HG03521 (cell line): Measurements from ENCODE around the gene POU2F2.

Experiments used
- ATAC-seq: cut with Tn5 transposase; IDR thresholded peaks from one replicate; pipeline ENCODE4 v1.9.1; 2021; ENCODE audit warnings: mild to moderate bottlenecking, moderate library complexity; ENCODE audit not compliant: unreplicated experiment

The POU2F2 gene

DNA sequence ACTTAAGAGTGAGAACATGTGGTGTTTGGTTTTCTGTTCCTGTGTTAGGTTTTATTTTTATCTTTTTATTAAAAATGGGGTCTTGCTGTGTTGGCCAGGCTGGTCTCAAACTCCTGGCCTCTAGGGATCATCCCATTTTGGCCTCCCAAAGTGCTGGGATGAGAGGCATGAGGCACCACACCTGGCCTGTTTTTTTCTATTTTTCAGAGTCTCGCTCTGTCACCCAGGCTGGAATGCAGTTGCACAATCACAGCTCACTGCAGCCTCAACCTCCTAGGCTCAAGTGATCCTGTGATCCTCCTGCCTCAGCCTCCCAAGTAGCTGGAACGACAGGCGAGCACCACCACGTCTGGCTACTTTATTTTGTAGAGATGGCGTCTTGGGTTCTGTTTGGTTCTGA lies 48.7 kb downstream of the POU2F2 start:
- ATAC-seq: no peak

DNA sequence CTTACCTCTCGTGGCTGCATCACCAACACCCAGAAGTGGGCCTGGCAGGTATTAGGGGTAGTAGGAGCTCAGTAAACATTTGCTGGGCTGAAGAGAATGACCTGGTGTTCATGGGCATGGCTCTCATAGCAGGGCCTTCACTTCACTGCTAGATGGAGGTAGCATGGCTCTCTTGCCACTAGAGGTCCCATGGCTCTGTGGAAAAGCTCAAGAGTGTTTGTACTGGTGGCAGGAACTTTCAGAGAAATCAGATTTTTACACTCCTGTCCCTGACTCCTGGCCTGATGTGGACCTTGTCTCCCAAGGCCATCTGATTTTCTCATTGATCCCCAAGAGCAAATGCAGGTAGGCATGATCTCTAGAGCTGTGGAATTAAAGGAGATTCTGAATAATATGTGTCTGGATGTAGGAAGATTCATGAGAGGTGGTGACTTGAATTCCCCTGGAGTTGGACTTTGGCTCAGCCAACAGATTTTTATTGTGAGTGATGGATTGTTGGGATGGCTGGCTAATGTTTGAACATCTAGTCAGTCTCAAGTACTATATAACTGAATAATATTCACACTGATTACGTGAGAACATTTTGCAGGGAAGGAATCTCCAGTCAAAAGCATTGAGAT lies 50.6 kb downstream of the POU2F2 start:
- no peak for ATAC-seq

DNA sequence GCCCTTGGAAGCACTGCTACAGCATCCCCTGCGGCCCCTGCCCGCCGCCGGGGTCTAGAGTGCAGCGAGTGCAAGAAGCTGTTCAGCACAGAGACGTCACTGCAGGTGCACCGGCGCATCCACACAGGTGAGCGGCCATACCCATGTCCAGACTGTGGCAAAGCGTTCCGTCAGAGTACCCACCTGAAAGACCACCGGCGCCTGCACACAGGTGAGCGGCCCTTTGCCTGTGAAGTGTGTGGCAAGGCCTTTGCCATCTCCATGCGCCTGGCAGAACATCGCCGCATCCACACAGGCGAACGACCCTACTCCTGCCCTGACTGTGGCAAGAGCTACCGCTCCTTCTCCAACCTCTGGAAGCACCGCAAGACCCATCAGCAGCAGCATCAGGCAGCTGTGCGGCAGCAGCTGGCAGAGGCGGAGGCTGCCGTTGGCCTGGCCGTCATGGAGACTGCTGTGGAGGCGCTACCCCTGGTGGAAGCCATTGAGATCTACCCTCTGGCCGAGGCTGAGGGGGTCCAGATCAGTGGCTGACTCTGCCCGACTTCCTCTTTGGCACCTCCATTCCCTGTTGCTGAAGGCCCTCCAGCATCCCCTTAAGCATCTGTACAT lies 51.4 kb downstream of the POU2F2 start:
- no peak for ATAC-seq

DNA sequence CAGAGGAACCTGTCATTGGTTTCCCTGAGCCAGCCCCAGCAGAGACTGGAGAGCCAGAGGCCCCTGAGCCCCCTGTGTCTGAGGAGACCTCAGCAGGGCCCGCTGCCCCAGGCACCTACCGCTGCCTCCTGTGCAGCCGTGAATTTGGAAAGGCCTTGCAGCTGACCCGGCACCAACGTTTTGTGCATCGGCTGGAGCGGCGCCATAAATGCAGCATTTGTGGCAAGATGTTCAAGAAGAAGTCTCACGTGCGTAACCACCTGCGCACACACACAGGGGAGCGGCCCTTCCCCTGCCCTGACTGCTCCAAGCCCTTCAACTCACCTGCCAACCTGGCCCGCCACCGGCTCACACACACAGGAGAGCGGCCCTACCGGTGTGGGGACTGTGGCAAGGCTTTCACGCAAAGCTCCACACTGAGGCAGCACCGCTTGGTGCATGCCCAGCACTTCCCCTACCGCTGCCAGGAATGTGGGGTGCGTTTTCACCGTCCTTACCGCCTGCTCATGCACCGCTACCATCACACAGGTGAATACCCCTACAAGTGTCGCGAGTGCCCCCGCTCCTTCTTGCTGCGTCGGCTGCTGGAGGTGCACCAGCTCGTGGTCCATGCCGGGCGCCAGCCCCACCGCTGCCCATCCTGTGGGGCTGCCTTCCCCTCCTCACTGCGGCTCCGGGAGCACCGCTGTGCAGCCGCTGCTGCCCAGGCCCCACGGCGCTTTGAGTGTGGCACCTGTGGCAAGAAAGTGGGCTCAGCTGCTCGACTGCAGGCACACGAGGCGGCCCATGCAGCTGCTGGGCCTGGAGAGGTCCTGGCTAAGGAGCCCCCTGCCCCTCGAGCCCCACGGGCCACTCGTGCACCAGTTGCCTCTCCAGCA lies 52.1 kb downstream of the POU2F2 start:
- ATAC-seq: no peak

DNA sequence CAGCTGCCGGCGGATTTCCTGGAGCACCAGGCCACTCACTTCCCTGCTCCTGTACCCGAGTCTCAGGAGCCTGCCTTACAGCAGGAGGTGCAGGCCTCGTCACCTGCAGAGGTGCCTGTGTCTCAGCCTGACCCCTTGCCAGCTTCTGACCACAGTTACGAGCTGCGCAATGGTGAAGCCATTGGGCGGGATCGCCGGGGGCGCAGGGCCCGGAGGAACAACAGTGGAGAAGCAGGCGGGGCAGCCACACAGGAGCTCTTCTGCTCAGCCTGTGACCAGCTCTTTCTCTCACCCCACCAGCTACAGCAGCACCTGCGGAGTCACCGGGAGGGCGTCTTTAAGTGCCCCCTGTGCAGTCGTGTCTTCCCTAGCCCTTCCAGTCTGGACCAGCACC lies 53.0 kb downstream of the POU2F2 start:
- no peak for ATAC-seq

DNA sequence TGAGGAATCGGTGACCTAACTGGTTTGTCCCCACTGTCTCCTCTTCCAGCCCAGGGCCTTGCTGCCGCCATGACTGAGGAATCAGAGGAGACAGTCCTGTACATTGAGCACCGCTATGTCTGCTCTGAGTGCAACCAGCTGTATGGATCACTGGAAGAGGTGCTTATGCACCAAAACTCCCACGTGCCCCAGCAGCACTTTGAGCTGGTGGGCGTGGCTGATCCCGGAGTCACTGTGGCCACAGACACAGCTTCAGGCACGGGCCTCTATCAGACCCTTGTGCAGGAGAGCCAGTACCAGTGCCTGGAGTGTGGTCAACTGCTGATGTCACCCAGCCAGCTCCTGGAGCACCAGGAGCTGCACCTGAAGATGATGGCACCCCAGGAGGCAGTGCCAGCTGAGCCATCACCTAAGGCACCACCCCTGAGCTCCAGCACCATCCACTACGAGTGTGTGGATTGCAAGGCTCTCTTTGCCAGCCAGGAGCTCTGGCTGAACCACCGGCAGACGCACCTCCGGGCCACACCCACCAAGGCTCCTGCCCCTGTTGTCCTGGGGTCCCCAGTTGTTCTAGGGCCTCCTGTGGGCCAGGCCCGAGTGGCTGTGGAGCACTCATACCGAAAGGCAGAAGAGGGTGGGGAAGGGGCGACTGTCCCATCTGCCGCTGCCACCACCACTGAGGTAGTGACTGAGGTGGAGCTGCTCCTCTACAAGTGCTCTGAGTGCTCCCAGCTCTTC lies 53.5 kb downstream of the POU2F2 start:
- ATAC-seq: no peak

DNA sequence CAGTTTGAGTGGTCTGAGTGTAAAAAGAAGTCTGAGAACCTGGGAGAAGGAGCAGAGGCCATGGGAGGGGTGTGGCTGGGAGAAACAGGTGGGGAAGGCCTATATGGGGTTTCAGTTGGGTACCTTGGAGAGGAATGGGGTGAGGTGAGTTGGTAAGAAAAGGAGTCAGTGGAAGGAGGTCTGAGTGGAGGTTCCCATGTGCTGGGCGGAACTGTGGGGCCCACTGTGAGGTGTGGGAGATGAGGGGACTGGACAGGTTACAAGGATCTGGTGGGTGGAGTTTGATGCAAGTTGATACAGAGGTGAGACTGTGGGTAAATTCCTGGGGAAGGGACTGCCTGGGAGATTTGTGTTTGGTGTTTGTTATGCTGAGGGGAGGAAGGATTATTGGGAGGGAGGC lies 54.2 kb downstream of the POU2F2 start:
- no peak for ATAC-seq

DNA sequence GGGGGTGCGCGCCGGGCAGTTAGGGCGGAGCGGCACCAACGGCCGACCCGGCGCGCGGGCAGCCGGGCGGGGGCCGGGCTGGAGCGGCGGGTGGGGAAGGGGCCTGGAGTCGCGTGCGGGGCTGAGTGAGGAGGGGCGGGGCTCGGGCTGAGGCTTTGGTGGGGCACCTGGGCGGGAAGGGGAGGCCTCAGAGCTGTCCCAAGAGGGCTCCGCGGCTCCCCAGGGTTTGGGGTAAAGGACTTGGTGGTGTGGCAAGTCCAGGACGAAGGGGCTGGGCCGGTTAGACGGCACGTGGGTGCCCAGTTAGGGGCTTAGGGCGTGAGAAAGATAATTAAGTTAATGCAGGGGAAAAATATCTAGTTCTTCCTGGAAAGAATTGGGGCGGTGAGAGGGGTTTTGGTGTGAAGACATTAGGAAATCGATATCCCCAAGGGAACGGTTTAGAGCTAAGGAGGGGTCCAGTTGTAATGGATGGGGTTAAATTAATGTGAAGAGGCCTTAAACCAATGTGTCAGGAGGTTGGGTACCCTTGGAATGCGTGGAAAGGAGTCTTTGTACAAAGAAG lies 55.8 kb downstream of the POU2F2 start:
- no peak for ATAC-seq

DNA sequence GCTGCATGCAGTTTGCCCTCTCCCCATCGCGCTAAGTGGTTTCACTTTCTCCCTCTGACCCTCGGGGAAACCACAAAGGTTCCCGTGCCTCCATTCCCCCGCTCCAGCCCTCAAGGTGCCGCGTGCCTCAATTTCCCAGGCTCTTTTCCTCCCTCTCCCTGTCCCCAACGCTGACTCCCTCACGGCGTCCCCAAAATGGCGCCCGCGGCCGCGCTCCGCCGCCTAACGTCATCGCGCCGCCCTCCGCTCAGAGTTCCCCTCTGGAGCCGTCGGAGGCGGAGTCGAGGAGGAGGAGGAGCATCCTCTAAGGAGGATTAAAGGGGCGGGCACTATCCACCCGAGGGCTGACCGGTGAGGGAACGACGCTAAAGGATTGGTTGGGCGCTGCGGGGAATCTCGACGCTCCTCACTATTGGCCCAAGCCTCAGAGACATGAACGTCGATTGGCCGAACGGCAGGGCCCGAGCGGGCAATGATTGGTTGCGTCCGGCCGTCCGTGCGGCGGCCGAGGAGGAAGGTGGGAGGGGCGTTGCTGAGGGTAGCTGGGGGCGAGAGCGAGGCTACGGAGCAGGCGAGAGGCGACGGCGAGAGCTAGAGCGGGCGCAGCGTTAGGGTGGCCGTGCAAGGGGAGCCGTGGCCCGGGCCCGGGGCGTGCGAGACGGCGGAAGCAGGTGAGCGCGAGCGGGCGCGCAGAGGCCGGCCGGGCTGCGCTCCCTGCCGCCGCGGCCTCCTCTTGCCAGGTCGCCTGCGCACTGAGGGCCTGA lies 56.4 kb downstream of the POU2F2 start, which contains the start of gene ZNF574:
TSS of gene ZNF574 (plus strand) at position 551 of the 764 bp plus-strand sequence. CDS start 2,441 bp downstream, outside the sequence.
- peak; percentile 90 for ATAC-seq

DNA sequence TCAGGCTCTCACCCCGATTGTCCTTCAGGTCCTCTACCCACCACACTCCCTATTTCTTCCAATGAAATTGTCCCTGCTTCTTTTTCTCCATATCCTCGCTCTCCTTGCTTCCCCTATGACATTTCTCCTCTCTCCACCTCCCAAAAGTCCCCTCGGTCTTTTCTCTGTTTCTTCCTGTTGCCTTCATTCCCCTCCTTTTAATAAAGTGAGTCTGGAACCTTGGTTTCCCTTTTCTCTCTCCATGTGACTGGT lies 57.0 kb downstream of the POU2F2 start:
- no peak for ATAC-seq

DNA sequence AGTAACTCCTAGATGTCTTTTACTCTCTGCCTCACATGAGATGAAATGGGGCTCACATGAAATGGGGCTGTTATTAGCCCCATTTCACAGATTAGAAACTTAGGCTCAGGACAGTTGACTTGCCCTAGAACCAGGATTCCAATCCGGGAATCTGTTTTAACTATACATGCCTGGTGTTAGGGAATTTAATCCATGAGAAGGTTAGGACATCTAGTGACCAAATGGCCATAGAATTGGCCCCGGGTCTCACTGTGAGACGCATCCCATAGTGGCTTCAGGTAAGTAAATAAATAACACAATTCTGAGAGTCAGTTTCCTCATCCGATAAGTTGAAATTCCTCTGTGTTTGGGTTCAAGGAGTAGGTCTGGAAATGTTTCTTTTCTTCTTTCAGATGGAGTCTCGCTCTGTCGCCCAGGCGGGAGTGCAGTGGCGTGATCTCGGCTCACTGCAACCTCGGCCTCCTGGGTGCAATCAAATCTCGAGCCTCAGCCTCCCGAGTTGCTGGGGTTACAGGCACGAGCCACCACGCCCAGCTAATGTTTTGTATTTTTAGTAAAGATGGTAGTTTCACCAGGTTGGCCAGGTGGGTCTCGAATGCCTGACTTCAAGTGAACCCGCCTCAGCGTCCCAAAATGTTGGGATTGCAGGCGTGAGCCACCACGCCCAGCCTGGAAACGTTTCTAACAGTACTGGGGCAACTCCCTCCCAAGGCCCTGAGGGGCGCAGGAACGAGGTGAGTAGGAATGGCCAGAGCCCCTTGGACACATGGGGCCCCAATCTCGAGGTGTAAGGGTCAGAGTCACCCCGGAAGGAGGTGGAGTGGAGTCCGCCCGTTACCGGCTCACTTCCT lies 57.5 kb downstream of the POU2F2 start:
- ATAC-seq: no peak

DNA sequence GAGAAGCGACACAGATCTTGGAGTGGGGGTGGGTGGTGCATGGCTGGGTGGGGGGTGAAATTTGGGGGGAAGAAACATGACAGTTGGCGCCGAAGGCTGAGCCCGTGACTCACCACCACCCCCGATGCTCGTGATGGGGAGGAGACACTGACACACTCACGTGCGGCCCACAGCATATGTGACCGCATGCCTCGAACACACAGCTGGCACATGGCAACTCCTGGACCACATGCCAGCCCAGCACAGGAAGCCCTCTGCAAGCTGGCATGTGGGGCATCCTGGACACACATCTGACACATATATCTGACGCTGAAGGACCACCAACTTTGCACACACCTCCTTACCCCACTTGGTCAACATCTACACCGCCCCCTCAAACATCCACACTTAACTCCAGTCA lies 61.0 kb downstream of the POU2F2 start:
- ATAC-seq: no peak

DNA sequence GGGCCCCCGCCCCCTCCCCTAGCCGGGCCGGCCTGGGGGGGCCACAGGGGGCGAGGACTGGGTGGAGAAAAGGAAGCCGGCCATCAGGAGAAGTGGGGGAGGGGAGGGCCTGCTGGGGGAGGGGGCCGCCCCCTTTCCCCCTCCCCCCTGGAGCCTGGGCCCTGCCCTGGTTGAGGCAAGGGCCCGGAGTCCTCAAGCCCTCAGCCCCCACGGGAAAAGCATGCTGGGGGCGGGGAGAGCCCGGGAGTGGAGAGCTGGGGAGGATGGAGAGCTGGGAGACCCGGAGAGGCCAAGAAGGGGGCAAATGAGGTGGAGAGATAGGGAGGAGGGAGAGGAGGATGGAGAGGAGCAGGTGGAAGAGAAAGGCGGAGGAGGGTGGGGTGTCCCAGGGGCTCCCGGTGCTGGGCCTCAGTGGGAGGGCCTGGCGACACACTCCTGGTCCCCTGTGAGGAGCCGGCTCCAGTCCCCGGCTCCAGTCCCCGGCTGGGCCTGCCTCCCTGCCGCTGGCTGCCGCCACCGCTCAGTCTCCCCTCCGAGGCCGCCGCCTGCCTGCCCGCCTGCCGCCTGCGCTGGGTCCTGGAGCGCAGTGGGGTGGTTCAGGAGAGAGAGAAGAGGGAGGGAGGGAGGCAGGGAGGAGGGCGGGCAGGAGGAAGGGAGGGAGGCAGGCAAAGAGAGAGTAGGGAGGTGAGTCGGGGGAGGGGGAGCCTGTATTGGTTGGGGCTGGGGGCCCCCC lies 62.5 kb downstream of the POU2F2 start, which contains the start of gene GRIK5:
TSS of gene GRIK5 (minus strand) at position 588 of the 733 bp plus-strand sequence. CDS start 4,436 bp downstream, outside the sequence.
- ATAC-seq: no peak

DNA sequence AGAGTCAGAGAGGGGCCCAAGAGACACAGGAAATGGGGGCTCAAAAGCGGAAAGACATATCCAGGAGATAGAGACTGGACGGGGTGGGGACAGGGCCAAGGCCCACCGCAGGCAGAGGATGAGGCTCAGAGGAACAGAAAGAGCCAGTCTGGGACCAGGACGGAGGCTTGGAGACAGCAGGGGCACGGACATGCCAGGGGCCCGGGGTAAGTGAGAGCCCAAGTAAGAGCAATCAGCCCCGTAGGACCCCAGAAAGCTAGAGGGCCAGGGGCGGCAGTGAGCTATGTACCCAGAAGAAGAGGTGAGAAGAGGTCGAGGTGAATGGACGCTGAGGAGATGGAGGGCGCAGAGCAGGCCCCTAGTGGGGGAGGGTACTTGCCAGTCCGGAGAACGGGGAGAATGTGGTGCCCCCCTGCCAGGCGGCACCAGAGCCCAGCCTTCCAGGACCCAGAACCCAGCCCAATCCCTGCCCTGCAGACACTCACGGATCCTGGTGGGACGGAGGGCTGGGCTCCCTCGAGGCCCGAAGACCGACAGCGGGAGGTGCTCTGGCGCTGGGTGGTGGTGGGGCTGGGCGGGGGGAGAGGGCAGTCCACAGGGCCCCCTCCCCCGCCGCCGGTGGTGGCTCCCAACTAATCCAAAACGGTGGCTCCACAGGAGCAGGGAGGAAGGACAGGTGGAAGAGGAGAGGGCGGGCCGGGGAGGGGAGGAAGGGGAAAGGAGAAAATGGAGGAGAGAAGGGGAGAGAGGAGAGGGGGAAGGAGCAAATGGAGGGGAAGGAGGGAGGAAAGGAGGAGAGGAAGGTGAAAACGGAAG lies 63.3 kb downstream of the POU2F2 start:
- no peak for ATAC-seq

DNA sequence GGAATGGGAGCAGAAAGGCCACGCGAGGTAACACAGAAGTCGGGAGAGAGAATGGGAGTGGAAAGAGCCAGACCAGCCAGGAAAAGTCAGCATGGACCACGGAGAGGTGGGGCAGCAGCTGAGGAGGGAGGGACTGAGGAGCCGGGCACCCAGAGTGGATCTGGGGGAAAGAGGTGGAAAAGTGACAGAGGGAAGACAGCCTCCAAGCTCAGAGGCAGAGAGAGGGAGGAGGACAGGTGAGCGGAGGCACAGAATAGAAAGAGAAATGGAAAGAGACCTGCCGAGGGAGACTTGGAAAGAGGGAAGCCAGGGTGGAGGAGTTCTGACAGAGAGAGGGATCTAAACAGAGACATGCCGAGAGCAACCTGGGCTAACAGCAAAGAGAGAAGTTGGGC lies 63.9 kb downstream of the POU2F2 start:
- ATAC-seq: no peak

DNA sequence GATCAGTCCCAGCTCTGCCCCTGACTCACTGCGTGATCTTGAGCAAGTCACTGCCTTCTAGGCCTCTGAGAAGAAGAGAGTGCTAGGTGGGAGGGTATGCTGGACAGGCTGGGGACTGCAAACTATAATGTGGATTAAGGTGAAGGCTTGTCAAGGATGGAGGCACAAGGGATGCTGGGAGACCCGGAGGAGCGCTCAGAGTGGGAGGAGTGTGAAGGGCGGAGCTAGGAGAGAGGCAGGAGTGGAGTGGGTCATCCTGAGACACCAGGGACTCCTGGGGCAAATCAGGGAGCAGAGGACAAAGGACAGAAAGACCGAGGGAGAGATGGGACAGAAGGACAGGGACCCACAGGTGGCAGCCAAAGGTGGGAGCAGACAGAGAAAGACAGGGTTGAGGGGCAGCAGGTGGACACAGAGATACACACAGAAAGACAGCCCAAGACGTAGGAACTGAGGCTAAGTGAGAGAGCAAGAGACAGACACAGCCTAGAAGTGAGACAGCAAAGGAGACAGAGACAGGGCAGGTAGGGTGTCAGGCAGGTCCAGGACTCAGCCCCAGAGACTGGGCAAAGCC lies 64.8 kb downstream of the POU2F2 start:
- ATAC-seq: no peak

DNA sequence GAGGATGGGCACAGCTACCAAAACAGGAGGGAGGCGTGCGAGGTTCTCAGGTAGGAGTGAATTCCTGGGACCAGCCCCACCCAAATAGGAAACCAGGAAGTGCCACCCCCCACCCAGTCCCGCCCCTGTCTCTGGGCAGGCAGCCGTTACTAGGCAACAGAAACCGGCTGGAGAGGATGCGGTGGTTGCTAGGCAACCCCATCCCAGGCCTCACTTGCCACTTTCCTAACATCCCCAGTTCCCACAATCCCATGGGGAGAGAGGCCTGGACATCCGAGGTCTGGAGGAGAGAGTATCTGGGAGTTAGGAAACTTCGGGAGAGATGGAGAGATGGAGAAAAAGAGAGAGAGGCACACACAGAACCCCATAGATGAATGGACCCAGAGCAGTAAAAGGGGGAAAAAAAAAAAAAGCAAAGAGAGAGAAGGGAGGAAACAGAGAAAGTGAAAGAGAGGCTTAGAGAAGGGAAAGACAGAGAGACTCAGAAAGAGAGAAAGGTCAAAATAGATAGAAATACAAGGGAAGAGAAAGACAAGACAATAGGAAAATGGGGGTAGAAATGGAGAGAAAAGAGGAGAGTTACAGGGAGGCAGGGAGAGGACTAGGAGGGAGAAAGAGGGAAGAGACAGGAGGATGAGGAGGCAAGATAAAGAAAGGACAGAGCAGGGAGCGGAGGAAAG lies 66.0 kb downstream of the POU2F2 start:
- no peak for ATAC-seq
